Keratinocyte (primary cell): Measurements from ENCODE around the gene THTPA. TPM values are rescaled to one million over a fixed set of nuclear protein-coding genes. Genes with fewer than 3 reads are reported as not detected.

ENCODE experiments used
- DNase-seq: peaks from one replicate; pipeline ENCODE4 v3.0.0-alpha.2; 2011; ENCODE audit warnings: low read depth, missing footprints, low spot score
- FAIRE-seq: peaks from 2 replicates; lab custom pipeline; 2011; peaks lifted over from hg19 to GRCh38; lab: Jason Lieb, UNC
- H2AFZ ChIP-seq: 2 replicates; pipeline ENCODE4 v1.6.0; 2012; ENCODE audit warnings: low read length, control low read depth, inconsistent platforms; ENCODE audit not compliant: control insufficient read depth
- H3K27ac ChIP-seq: 2 replicates; pipeline ENCODE4 v1.5.1; 2011; ENCODE audit warnings: low read length; ENCODE audit not compliant: control insufficient read depth, insufficient read depth
- H3K27me3 ChIP-seq: 3 replicates; pipeline ENCODE4 v1.6.0; 2011; ENCODE audit warnings: low read length; ENCODE audit not compliant: control insufficient read depth, insufficient read depth; ENCODE audit errors: extremely low read depth
- H3K36me3 ChIP-seq, 2 experiments: 2 replicates in 1 of 2; 3 replicates in 1 of 2; pipeline ENCODE4 v1.5.1; 2011; ENCODE audit warnings: low read length in 2 of 2, mild to moderate bottlenecking in 1 of 2; ENCODE audit not compliant: control insufficient read depth in 2 of 2, insufficient read depth in 2 of 2; ENCODE audit errors: extremely low read depth in 1 of 2
- H3K4me1 ChIP-seq: 3 replicates; pipeline ENCODE4 v1.5.1; 2011; ENCODE audit warnings: low read length; ENCODE audit not compliant: control insufficient read depth, insufficient read depth; ENCODE audit errors: extremely low read depth
- H3K4me2 ChIP-seq: 3 replicates; pipeline ENCODE4 v1.6.0; 2011; ENCODE audit warnings: low read depth, low read length; ENCODE audit not compliant: control insufficient read depth, insufficient read depth; ENCODE audit errors: extremely low read depth
- H3K4me3 ChIP-seq, 3 experiments: fragments of 200-600 bp in 1 of 3; sonication (generic) in 1 of 3; 2 replicates in 2 of 3; 3 replicates in 1 of 3; pipeline ENCODE4 v1.5.1; 2011 to 2016; ENCODE audit warnings: low read length in 3 of 3, mild to moderate bottlenecking in 3 of 3, control low read depth in 2 of 3, inconsistent platforms in 1 of 3, low read depth in 1 of 3, mixed read lengths in 1 of 3, mixed run types in 1 of 3, moderate library complexity in 1 of 3; ENCODE audit not compliant: control insufficient read depth in 2 of 3, insufficient read depth in 2 of 3; ENCODE audit errors: extremely low read depth in 1 of 3
- H3K79me2 ChIP-seq: 2 replicates; pipeline ENCODE4 v1.6.0; 2012; ENCODE audit warnings: low read length; ENCODE audit not compliant: control insufficient read depth, insufficient read depth
- H3K9ac ChIP-seq: 3 replicates; pipeline ENCODE4 v1.6.0; 2011; ENCODE audit warnings: low read length; ENCODE audit not compliant: control insufficient read depth, insufficient read depth; ENCODE audit errors: extremely low read depth
- H3K9me1 ChIP-seq: 3 replicates; pipeline ENCODE4 v1.6.0; 2011; ENCODE audit warnings: low read length; ENCODE audit not compliant: control insufficient read depth, insufficient read depth; ENCODE audit errors: extremely low read depth
- H3K9me3 ChIP-seq: 2 replicates; pipeline ENCODE4 v1.5.1; 2012; ENCODE audit warnings: low read depth, low read length; ENCODE audit not compliant: control insufficient read depth
- H4K20me1 ChIP-seq: 3 replicates; pipeline ENCODE4 v1.6.0; 2011; ENCODE audit warnings: low read length; ENCODE audit not compliant: control insufficient read depth, insufficient read depth; ENCODE audit errors: extremely low read depth
- CTCF ChIP-seq, 3 experiments: IDR thresholded peaks in 1 of 3; conservative IDR thresholded peaks in 1 of 3; optimal IDR thresholded peaks in 1 of 3; 2 replicates in 2 of 3; 3 replicates in 1 of 3; pipeline versions ENCODE3 to v1.5.1; 2011; ENCODE audit warnings: low read length in 3 of 3, mild to moderate bottlenecking in 3 of 3, moderate library complexity in 2 of 3, control low read depth in 1 of 3, inconsistent platforms in 1 of 3; ENCODE audit not compliant: insufficient read depth in 2 of 3; ENCODE audit errors: extremely low read depth in 1 of 3
- EZH2 ChIP-seq: IDR thresholded peaks from one replicate; pipeline ENCODE4 v1.6.1; 2012; ENCODE audit warnings: inconsistent platforms, mild to moderate bottlenecking, low read length, moderate library complexity
- dilution Hi-C: fragments of 300-500 bp; cut with MboI; formaldehyde crosslinking; loops from one replicate; pipeline ENCODE4 v1.7.0; 2020; ENCODE audit warnings: low sequenced_read_pairs; ENCODE audit not compliant: extremely low pct_ligation_motif_present
- polyA plus RNA-seq, 5 experiments: library from polyadenylated mRNA; depleted of rRNA in 3 of 5; stranded (reverse) in 3 of 5; stranded (forward) in 1 of 5; unstranded in 1 of 5; fragments of >200 nt; gene quantifications; 1 replicate in 1 of 5; 2 replicates in 3 of 5; 3 replicates in 1 of 5; pipeline versions ENCODE4 v1.2.1 to v1.2.3, GENCODE V29; 2011 to 2012; ENCODE audit warnings: missing spikeins in 2 of 5, low read depth in 1 of 5, low replicate concordance in 1 of 5

The THTPA gene
- polyA plus RNA-seq, 1 donor (not counting 4 experiments of a cell fraction or from before 2014, with no cell fraction given), result 3.2 TPM

GRCh38 chr14:23564876-23565275 is 8.8 kb downstream of the THTPA start:
- H3K9ac ChIP-seq, result no peak overlapping the region
- H3K9me1 ChIP-seq, result no peaks in the 10 kb centered on the region
- no peak overlapping the region for H3K4me2 ChIP-seq
- TF ChIP-seq CTCF (optimal IDR thresholded peaks at IDR 0.05 in 1 of 3, IDR thresholded peaks at IDR 0.05 in 1 of 3, conservative IDR thresholded peaks at IDR 0.05 in 1 of 3; ENCODE audit: extremely low read depth in 1 of 3, insufficient read depth in 2 of 3, low read length in 3 of 3) (no peak), EZH2 (no peak)
- H3K36me3 ChIP-seq, result peaks cover 41 to 44% of the 10 kb centered on the region in 2 experiments
- FAIRE-seq (no peak), DNase-seq (no peak)
- no peak overlapping the region for H2AFZ ChIP-seq
- peaks cover 17% of the 10 kb centered on the region for H3K4me1 ChIP-seq
- H3K27me3 ChIP-seq, result no peaks in the 10 kb centered on the region
- no peaks in the 10 kb centered on the region for H3K9me3 ChIP-seq
- H4K20me1 ChIP-seq, result peaks cover 3% of the 10 kb centered on the region
- peaks cover 21% of the 10 kb centered on the region for H3K79me2 ChIP-seq
- no peak overlapping the region for H3K27ac ChIP-seq
- no peak overlapping the region for H3K4me3 ChIP-seq
- dilution Hi-C loops, result no loop called here

DNA sequence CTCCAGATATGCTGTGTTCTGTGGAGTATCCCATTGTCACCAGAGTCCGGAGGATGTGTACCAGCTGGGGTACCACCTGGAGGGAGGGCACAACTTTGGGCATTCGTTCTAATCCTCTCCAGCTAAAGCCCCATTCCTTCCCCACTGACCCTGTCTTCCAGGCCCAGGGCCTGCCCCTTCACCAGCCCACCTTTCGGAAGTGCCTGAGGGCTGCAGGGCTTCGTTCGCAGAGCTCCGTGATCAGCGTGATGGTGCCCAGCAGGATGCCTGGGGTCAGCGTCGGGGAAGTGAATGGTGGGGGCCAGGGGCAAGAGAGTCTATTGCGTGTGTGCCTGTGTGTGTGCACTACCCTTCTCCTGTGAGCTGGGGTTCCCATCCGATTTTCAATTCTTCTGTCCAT is 9.6 kb downstream of the THTPA start:
- Histone ChIP-seq H3K4me3 (no peak overlapping the region), H3K27ac (no peak overlapping the region), H3K4me1 (peaks cover 17% of the 10 kb centered on the region), H4K20me1 (peaks cover 3% of the 10 kb centered on the region), H3K9ac (no peak overlapping the region), H3K4me2 (no peak overlapping the region), H2AFZ (no peak overlapping the region), H3K27me3 (no peaks in the 10 kb centered on the region), H3K79me2 (peaks cover 21% of the 10 kb centered on the region), H3K36me3 (peaks cover 37 to 42% of the 10 kb centered on the region in 2 experiments), H3K9me1 (no peaks in the 10 kb centered on the region), H3K9me3 (no peaks in the 10 kb centered on the region)
- FAIRE-seq (no peak), DNase-seq (no peak)
- TF ChIP-seq EZH2 (no peak), CTCF (optimal IDR thresholded peaks at IDR 0.05 in 1 of 3, IDR thresholded peaks at IDR 0.05 in 1 of 3, conservative IDR thresholded peaks at IDR 0.05 in 1 of 3; ENCODE audit: extremely low read depth in 1 of 3, insufficient read depth in 2 of 3, low read length in 3 of 3) (no peak)
- dilution Hi-C loops, result no loop called here
